Common myeloid progenitor, CD34-positive (primary cell): ENCODE data around the gene PDE3A.

Source experiments
- CTCF ChIA-PET: fragments of 350-600 bp; sonication (Branson Sonifier 250); formaldehyde crosslinking; loops from one replicate; lab custom pipeline; 2021; ENCODE audit warnings: antibody characterized with exemption; lab: Charles Lee
- POLR2A ChIA-PET: fragments of 350-600 bp; sonication (Branson Sonifier 250); formaldehyde crosslinking; loops from one replicate; lab custom pipeline; 2021; ENCODE audit warnings: antibody characterized with exemption; lab: Charles Lee
- DNase-seq, 3 donors: peaks; one replicate each; pipeline versions ENCODE4 v3.0.0 to v3.0.0-alpha.2; 2013
- H3K27ac ChIP-seq, 2 experiments: 1 replicate in 1 of 2; 2 replicates in 1 of 2; pipeline ENCODE4 v1.7.0; 2013; ENCODE audit warnings: inconsistent platforms in 2 of 2, low read length in 2 of 2, mild to moderate bottlenecking in 2 of 2, low read depth in 1 of 2, moderate library complexity in 1 of 2; ENCODE audit not compliant: severe bottlenecking in 2 of 2, insufficient read depth in 1 of 2, poor library complexity in 1 of 2
- H3K27me3 ChIP-seq, 5 experiments: replicated peaks in 2 of 5; 1 replicate in 3 of 5; 2 replicates in 2 of 5; pipeline versions ENCODE4 v1.6.1 to v1.7.0; 2013; ENCODE audit warnings: low read length in 4 of 5, mild to moderate bottlenecking in 2 of 5, moderate library complexity in 2 of 5, inconsistent platforms in 1 of 5; ENCODE audit not compliant: insufficient read depth in 5 of 5, control insufficient read depth in 4 of 5
- H3K36me3 ChIP-seq, 4 experiments: 1 replicate in 2 of 4; 2 replicates in 2 of 4; pipeline versions ENCODE4 v1.6.1 to v1.7.0; 2013; ENCODE audit warnings: low read length in 3 of 4, control low read depth in 1 of 4, mild to moderate bottlenecking in 1 of 4; ENCODE audit not compliant: control insufficient read depth in 4 of 4, insufficient read depth in 4 of 4
- H3K4me1 ChIP-seq, 4 experiments: 1 replicate in 3 of 4; 2 replicates in 1 of 4; pipeline versions ENCODE4 v1.6.1 to v1.7.1; 2013; ENCODE audit warnings: low read length in 3 of 4, mild to moderate bottlenecking in 3 of 4, control low read depth in 1 of 4, inconsistent platforms in 1 of 4, moderate library complexity in 1 of 4; ENCODE audit not compliant: control insufficient read depth in 4 of 4, insufficient read depth in 4 of 4; ENCODE audit errors: control extremely low read depth in 1 of 4
- H3K4me3 ChIP-seq, 7 experiments: 1 replicate in 4 of 7; 2 replicates in 3 of 7; pipeline versions ENCODE4 v1.5.1 to v1.7.0; 2013; ENCODE audit warnings: mild to moderate bottlenecking in 7 of 7, low read length in 6 of 7, moderate library complexity in 6 of 7, inconsistent platforms in 2 of 7, low read depth in 2 of 7, control low read depth in 1 of 7; ENCODE audit not compliant: insufficient read depth in 4 of 7, control insufficient read depth in 1 of 7; ENCODE audit errors: extremely low read depth in 1 of 7
- H3K9me3 ChIP-seq, 5 experiments: 1 replicate in 4 of 5; 2 replicates in 1 of 5; pipeline versions ENCODE4 v1.6.1 to v1.7.1; 2013; ENCODE audit warnings: low read length in 4 of 5, mild to moderate bottlenecking in 2 of 5, inconsistent platforms in 1 of 5, low read depth in 1 of 5, moderate library complexity in 1 of 5; ENCODE audit not compliant: control insufficient read depth in 4 of 5, insufficient read depth in 2 of 5; ENCODE audit errors: control extremely low read depth in 1 of 5
- WGBS: methylation state at CpG from one replicate; pipeline ENCODE4 v1.1.5; 2013; ENCODE audit not compliant: insufficient coverage; 5-methylcytosine and 5-hydroxymethylcytosine counted together

Gene PDE3A

GRCh38 chr12:20450591-20451180 lies 82.3 kb downstream of the PDE3A start:
- WGBS, result 100% methylated on average over 1 of the region's 2 CpGs

GRCh38 chr12:20451761-20452160 lies 83.4 kb downstream of the PDE3A start:
- Histone ChIP-seq H3K27ac (no peak overlapping the region), H3K4me3 (no peak overlapping the region), H3K36me3 (no peaks in the 10 kb centered on the region), H3K9me3 (peaks cover 0 to 1% (median 0%) of the 10 kb centered on the region in 5 experiments), H3K27me3 (no peaks in the 10 kb centered on the region), H3K4me1 (no peaks in the 10 kb centered on the region)
- CTCF ChIA-PET, result interaction anchor here (0.7 kb wide), 1 partner anchor 40 kb away, joined by 3 read pairs; no protein-coding TSS in a partner anchor
- no peak for DNase-seq
- POLR2A ChIA-PET, result no interaction called here
- 100% methylated on average over 2 of the region's 3 CpGs for WGBS

More at GRCh38 chr12:20450591-20451180, 82.3 kb downstream of the PDE3A start:
- Histone ChIP-seq H3K4me1 (no peaks in the 10 kb centered on the region), H3K27me3 (no peaks in the 10 kb centered on the region), H3K9me3 (peaks cover 0 to 1% (median 0%) of the 10 kb centered on the region in 5 experiments), H3K27ac (no peak overlapping the region), H3K4me3 (no peak overlapping the region), H3K36me3 (no peaks in the 10 kb centered on the region)
- ChIA-PET CTCF (interaction anchor here (0.7 kb wide), 1 partner anchor 39 kb away, joined by 3 read pairs; no protein-coding TSS in a partner anchor), POLR2A (no interaction called here)
- DNase-seq, result no peak

- Histone ChIP-seq H3K4me1 (no peaks in the 10 kb centered on the region), H3K36me3 (no peaks in the 10 kb centered on the region), H3K4me3 (no peak overlapping the region), H3K9me3 (peaks cover 0 to 1% (median 0%) of the 10 kb centered on the region in 5 experiments), H3K27ac (no peak overlapping the region), H3K27me3 (no peaks in the 10 kb centered on the region)
- no peak for DNase-seq
- POLR2A ChIA-PET, result no interaction called here
- CTCF ChIA-PET, result no interaction called here
- WGBS, result 100% methylated on average over 2 of the region's 4 CpGs
Observed at GRCh38 chr12:20452496-20453010, 84.2 kb downstream of the PDE3A start.

- 90% methylated on average over 6 of the region's 6 CpGs for WGBS
- Histone ChIP-seq H3K4me3 (no peak overlapping the region), H3K27ac (no peak overlapping the region), H3K4me1 (no peaks in the 10 kb centered on the region), H3K9me3 (peaks cover 0 to 1% (median 0%) of the 10 kb centered on the region in 5 experiments), H3K36me3 (no peaks in the 10 kb centered on the region), H3K27me3 (no peaks in the 10 kb centered on the region)
- ChIA-PET CTCF (interaction anchor here (0.8 to 1.9 kb wide), 3 partner anchors 10 to 95 kb away, joined by 3 to 5 read pairs (median 4); no protein-coding TSS in a partner anchor), POLR2A (interaction anchor here (0.7 kb wide), 1 partner anchor 61 kb away, joined by 3 read pairs; no protein-coding TSS in a partner anchor)
- no peak for DNase-seq
Observed at GRCh38 chr12:20453756-20454310, 85.5 kb downstream of the PDE3A start.

- peaks cover 0 to 1% (median 0%) of the 10 kb centered on the region in 5 experiments for H3K9me3 ChIP-seq
- no peak for DNase-seq
- CTCF ChIA-PET, result interaction anchor here (0.8 to 1.9 kb wide), 4 partner anchors 10 to 94 kb away, joined by 3 to 5 read pairs (median 4); no protein-coding TSS in a partner anchor
- H3K27ac ChIP-seq, result no peak overlapping the region
- no peaks in the 10 kb centered on the region for H3K4me1 ChIP-seq
- no peaks in the 10 kb centered on the region for H3K27me3 ChIP-seq
- 67% methylated on average over 3 of the region's 4 CpGs for WGBS
- H3K36me3 ChIP-seq, result no peaks in the 10 kb centered on the region
- H3K4me3 ChIP-seq, result no peak overlapping the region
- POLR2A ChIA-PET, result no interaction called here
Observed at GRCh38 chr12:20455001-20455706, 86.8 kb downstream of the PDE3A start.

GRCh38 chr12:20457582-20457981 lies 89.2 kb downstream of the PDE3A start:
- POLR2A ChIA-PET, result no interaction called here
- 100% methylated on average over 1 of the region's 2 CpGs for WGBS
- peaks cover 0 to 1% (median 0%) of the 10 kb centered on the region in 5 experiments for H3K9me3 ChIP-seq
- H3K27me3 ChIP-seq, result no peaks in the 10 kb centered on the region
- no peak overlapping the region for H3K27ac ChIP-seq
- H3K4me1 ChIP-seq, result no peaks in the 10 kb centered on the region
- no peaks in the 10 kb centered on the region for H3K36me3 ChIP-seq
- DNase-seq, result no peak
- CTCF ChIA-PET, result no interaction called here
- no peak overlapping the region for H3K4me3 ChIP-seq
